CD14-positive monocyte (primary cell): ENCODE results near the gene HECTD4. TPM values are rescaled to one million over a fixed set of nuclear protein-coding genes. Genes with fewer than 3 reads are reported as not detected.
A peak's percentile ranks its signal among the peaks of the same experiment; 100 is the strongest.

Source experiments
- DNase-seq, 3 donors: peaks; one replicate each; pipeline ENCODE4 v3.0.0-alpha.2; 2011 to 2022
- H2AFZ ChIP-seq: 2 replicates; pipeline ENCODE4 v1.6.0; 2012; ENCODE audit warnings: mild to moderate bottlenecking, low read depth, low read length, inconsistent platforms; ENCODE audit not compliant: insufficient read depth, poor library complexity, severe bottlenecking
- H3K27ac ChIP-seq, 2 donors: 1 replicate in 1 of 2; 2 replicates in 1 of 2; pipeline ENCODE4 v1.5.1; 2012 to 2013; ENCODE audit warnings: low read length in 2 of 2, control low read depth in 1 of 2, inconsistent platforms in 1 of 2, low read depth in 1 of 2, mild to moderate bottlenecking in 1 of 2
- H3K27me3 ChIP-seq, 2 donors: one replicate each; pipeline versions ENCODE4 v1.6.0 to v1.6.1; 2011 to 2013; ENCODE audit warnings: low read length in 2 of 2; ENCODE audit not compliant: control insufficient read depth in 2 of 2, insufficient read depth in 2 of 2
- H3K36me3 ChIP-seq, 2 donors: replicated peaks in 1 of 2; 1 replicate in 1 of 2; 2 replicates in 1 of 2; pipeline versions ENCODE4 v1.5.1 to v1.6.1; 2012 to 2013; ENCODE audit warnings: low read length in 2 of 2, control low read depth in 1 of 2, inconsistent platforms in 1 of 2, mild to moderate bottlenecking in 1 of 2; ENCODE audit not compliant: insufficient read depth in 2 of 2, control insufficient read depth in 1 of 2
- H3K4me1 ChIP-seq, 2 donors: 1 replicate in 1 of 2; 2 replicates in 1 of 2; pipeline versions ENCODE4 v1.5.1 to v1.6.1; 2012 to 2013; ENCODE audit warnings: low read length in 2 of 2, control low read depth in 1 of 2, inconsistent platforms in 1 of 2, mild to moderate bottlenecking in 1 of 2, moderate library complexity in 1 of 2; ENCODE audit not compliant: insufficient read depth in 2 of 2, control insufficient read depth in 1 of 2
- H3K4me2 ChIP-seq: replicated peaks from 2 replicates; pipeline ENCODE3; 2012; ENCODE audit warnings: low read length, moderate library complexity, mild to moderate bottlenecking; ENCODE audit not compliant: poor library complexity, severe bottlenecking; ENCODE audit errors: extremely low read depth
- H3K4me3 ChIP-seq, 3 experiments: fragments of 200-600 bp in 1 of 3; sonication (generic) in 1 of 3; replicated peaks in 1 of 3; 1 replicate in 2 of 3; 2 replicates in 1 of 3; pipeline ENCODE4 v1.5.1; 2011 to 2013; ENCODE audit warnings: low read length in 3 of 3, mild to moderate bottlenecking in 3 of 3, control low read depth in 2 of 3, low read depth in 2 of 3, inconsistent platforms in 1 of 3, moderate library complexity in 1 of 3
- H3K79me2 ChIP-seq: 2 replicates; pipeline ENCODE4 v1.6.0; 2012; ENCODE audit warnings: mild to moderate bottlenecking, control low read depth, inconsistent platforms, low read length, moderate library complexity; ENCODE audit not compliant: insufficient read depth
- H3K9ac ChIP-seq: 2 replicates; pipeline ENCODE4 v1.6.0; 2017; ENCODE audit warnings: low read length, mild to moderate bottlenecking; ENCODE audit not compliant: insufficient read depth, poor library complexity, severe bottlenecking
- H3K9me3 ChIP-seq, 2 donors: replicated peaks in 1 of 2; 1 replicate in 1 of 2; 2 replicates in 1 of 2; pipeline versions ENCODE4 v1.5.1 to v1.6.1; 2012 to 2013; ENCODE audit warnings: low read length in 2 of 2, control low read depth in 1 of 2; ENCODE audit not compliant: control insufficient read depth in 1 of 2, insufficient read depth in 1 of 2
- H4K20me1 ChIP-seq: 2 replicates; pipeline ENCODE4 v1.6.0; 2012; ENCODE audit warnings: mild to moderate bottlenecking, low read length, control low read depth, moderate library complexity; ENCODE audit not compliant: insufficient read depth
- H3K27ac Mint-ChIP-seq, 7 donors: one replicate each; pipeline ENCODE4 v1.8.0; 2020; ENCODE audit warnings: mild to moderate bottlenecking in 7 of 7, mixed read lengths in 7 of 7, moderate library complexity in 6 of 7, inconsistent platforms in 2 of 7
- H3K27me3 Mint-ChIP-seq, 3 donors: one replicate each; pipeline ENCODE4 v1.8.0; 2021 to 2022; ENCODE audit warnings: low read depth in 3 of 3, mild to moderate bottlenecking in 3 of 3, mixed read lengths in 3 of 3, moderate library complexity in 3 of 3, inconsistent platforms in 1 of 3
- H3K36me3 Mint-ChIP-seq, 2 donors: one replicate each; pipeline ENCODE4 v1.8.0; 2020; ENCODE audit warnings: mixed read lengths in 2 of 2, inconsistent platforms in 1 of 2, mild to moderate bottlenecking in 1 of 2
- H3K4me1 Mint-ChIP-seq: one replicate; pipeline ENCODE4 v1.8.0; 2020; ENCODE audit warnings: mild to moderate bottlenecking, mixed read lengths
- H3K4me3 Mint-ChIP-seq, 2 donors: one replicate each; pipeline ENCODE4 v1.8.0; 2020; ENCODE audit warnings: mild to moderate bottlenecking in 2 of 2, mixed read lengths in 2 of 2, moderate library complexity in 1 of 2
- H3K9me3 Mint-ChIP-seq, 7 donors: one replicate each; pipeline ENCODE4 v1.8.0; 2020 to 2022; ENCODE audit warnings: mixed read lengths in 7 of 7, mild to moderate bottlenecking in 6 of 7, moderate library complexity in 6 of 7, inconsistent platforms in 2 of 7
- WGBS: methylation state at CpG from one replicate; pipeline ENCODE4 v1.1.5; 2013; ENCODE audit warnings: missing lambda C conversion rate; ENCODE audit not compliant: insufficient coverage; 5-methylcytosine and 5-hydroxymethylcytosine counted together
- intact Hi-C, 2 donors: fragments of 100-400 bp; cut with micrococcal nuclease; formaldehyde crosslinking; loops; one replicate each; pipeline versions ENCODE4 v1.15.0 to v1.15.1; 2023
- polyA plus RNA-seq, 3 donors: library from polyadenylated mRNA; depleted of rRNA in 1 of 3; unstranded in 2 of 3; stranded (reverse) in 1 of 3; fragments of 300-500 nt in 2 of 3; fragments of >200 nt in 1 of 3; fragmentation: Illumina TruSeq in 2 of 3; gene quantifications; 1 replicate in 2 of 3; 2 replicates in 1 of 3; pipeline ENCODE4 v1.2.3, GENCODE V29; 2012 to 2021
- TF ChIP-seq, protein P1 (sequence below): fragments of 200-600 bp; IDR thresholded peaks from one replicate; pipeline ENCODE4 v1.8.0; 2022; ENCODE audit warnings: antibody characterized with exemption, mild to moderate bottlenecking

Gene HECTD4
- polyA plus RNA-seq, 3 donors: 0.73 to 18.3 (median 2.4) TPM

DNA sequence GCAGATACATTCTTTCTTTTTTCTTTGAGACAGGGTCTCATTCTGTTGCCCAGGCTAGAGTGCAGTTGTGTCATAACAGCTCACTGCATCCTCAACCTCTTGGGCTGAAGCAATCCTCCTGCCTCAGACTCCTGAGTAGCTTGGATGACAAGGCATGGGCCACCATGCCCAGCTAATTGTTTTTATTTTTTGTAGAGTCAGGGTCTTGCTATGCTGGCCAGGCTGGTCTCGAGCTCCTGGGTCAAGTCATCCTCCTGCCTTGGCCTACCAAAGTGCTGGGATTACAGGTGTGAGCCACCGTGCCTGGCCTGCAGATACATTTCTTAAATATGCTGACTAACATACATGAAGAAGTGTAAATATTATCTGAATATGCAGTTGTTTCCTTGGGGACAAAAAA lies 115.8 kb downstream of the HECTD4 start:
- Mint-ChIP-seq H3K4me3 (no peak overlapping the region), H3K9me3 (no peaks in the 10 kb centered on the region), H3K27me3 (peaks cover 0 to 2% (median 0%) of the 10 kb centered on the region in 3 donors), H3K4me1 (no peaks in the 10 kb centered on the region), H3K27ac (no peak overlapping the region), H3K36me3 (peaks cover 63 to 76% of the 10 kb centered on the region in 2 donors)
- no peak overlapping the region for H3K9ac ChIP-seq
- H3K4me2 ChIP-seq: no peak overlapping the region
- H3K79me2 ChIP-seq: no peaks in the 10 kb centered on the region
- WGBS: 100% methylated on average over 1 of the region's 2 CpGs
- no peak for DNase-seq
- H3K36me3 ChIP-seq: peaks cover 49 to 91% of the 10 kb centered on the region in 2 donors
- H2AFZ ChIP-seq: no peak overlapping the region
- no peaks in the 10 kb centered on the region for H3K27me3 ChIP-seq
- no peaks in the 10 kb centered on the region for H3K4me1 ChIP-seq
- H3K9me3 ChIP-seq: no peaks in the 10 kb centered on the region
- H3K4me3 ChIP-seq: no peak overlapping the region
- H3K27ac ChIP-seq: no peak overlapping the region
- intact Hi-C loops: no loop called here
- H4K20me1 ChIP-seq: no peaks in the 10 kb centered on the region
- TF ChIP-seq, protein P1, sequence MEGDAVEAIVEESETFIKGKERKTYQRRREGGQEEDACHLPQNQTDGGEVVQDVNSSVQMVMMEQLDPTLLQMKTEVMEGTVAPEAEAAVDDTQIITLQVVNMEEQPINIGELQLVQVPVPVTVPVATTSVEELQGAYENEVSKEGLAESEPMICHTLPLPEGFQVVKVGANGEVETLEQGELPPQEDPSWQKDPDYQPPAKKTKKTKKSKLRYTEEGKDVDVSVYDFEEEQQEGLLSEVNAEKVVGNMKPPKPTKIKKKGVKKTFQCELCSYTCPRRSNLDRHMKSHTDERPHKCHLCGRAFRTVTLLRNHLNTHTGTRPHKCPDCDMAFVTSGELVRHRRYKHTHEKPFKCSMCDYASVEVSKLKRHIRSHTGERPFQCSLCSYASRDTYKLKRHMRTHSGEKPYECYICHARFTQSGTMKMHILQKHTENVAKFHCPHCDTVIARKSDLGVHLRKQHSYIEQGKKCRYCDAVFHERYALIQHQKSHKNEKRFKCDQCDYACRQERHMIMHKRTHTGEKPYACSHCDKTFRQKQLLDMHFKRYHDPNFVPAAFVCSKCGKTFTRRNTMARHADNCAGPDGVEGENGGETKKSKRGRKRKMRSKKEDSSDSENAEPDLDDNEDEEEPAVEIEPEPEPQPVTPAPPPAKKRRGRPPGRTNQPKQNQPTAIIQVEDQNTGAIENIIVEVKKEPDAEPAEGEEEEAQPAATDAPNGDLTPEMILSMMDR: no peak

DNA sequence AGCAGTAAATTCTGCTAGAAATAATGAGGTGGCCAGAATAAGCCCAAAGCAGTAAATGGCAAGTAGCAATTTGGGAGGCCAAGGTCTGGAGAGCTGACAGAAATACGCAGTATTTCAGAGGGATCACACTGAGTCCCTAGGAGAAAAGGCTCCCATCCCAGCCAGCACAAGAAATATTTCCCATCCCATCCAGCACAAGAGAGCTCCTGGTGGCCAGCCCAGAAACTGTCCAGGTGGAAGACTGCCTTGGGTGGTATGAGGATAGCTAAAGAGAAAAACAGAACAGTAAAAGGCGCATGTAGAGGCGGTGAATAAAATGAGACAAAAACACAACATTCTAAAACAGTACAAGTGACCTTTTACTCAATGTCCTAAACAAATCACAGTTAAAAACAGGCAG lies 120.7 kb downstream of the HECTD4 start:
- Mint-ChIP-seq H3K36me3 (peaks cover 60 to 73% of the 10 kb centered on the region in 2 donors), H3K27ac (peak overlapping the region in 1 of 7 donors; percentile 32), H3K9me3 (no peaks in the 10 kb centered on the region), H3K27me3 (no peaks in the 10 kb centered on the region), H3K4me1 (no peaks in the 10 kb centered on the region), H3K4me3 (no peak overlapping the region)
- Histone ChIP-seq H3K4me1 (no peaks in the 10 kb centered on the region), H2AFZ (no peak overlapping the region), H3K79me2 (no peaks in the 10 kb centered on the region), H3K27ac (no peak overlapping the region), H3K27me3 (no peaks in the 10 kb centered on the region), H4K20me1 (no peaks in the 10 kb centered on the region), H3K4me3 (no peak overlapping the region), H3K9ac (no peak overlapping the region), H3K4me2 (no peak overlapping the region), H3K9me3 (no peaks in the 10 kb centered on the region), H3K36me3 (peaks cover 49 to 92% of the 10 kb centered on the region in 2 donors)
- no CpG with 5 or more reads among the region's 3 CpGs for WGBS
- no peak for DNase-seq
- intact Hi-C loops: no loop called here
- TF ChIP-seq, protein P1: no peak
